Transverse colon (tissue), 4 donors: ENCODE results near the gene GCM1. TPM values are rescaled to one million over a fixed set of nuclear protein-coding genes. Genes with fewer than 3 reads are reported as not detected.

Source experiments
- DNase-seq: peaks from one replicate; pipeline ENCODE4 v3.0.0-alpha.2; 2019
- H3K27ac ChIP-seq, 4 donors: fragments of 200-600 bp; sonication (generic); 2 replicates each; pipeline ENCODE4 v1.5.1; 2016 to 2018; ENCODE audit warnings: inconsistent platforms in 4 of 4
- H3K27me3 ChIP-seq: fragments of 200-600 bp; sonication (generic); 2 replicates; pipeline ENCODE4 v1.5.1; 2017; ENCODE audit warnings: inconsistent platforms
- H3K36me3 ChIP-seq, 4 donors: fragments of 200-600 bp; sonication (generic); 2 replicates each; pipeline ENCODE4 v1.5.1; 2017 to 2019; ENCODE audit warnings: inconsistent platforms in 4 of 4
- H3K4me1 ChIP-seq, 4 donors: fragments of 200-600 bp; sonication (generic); 2 replicates each; pipeline ENCODE4 v1.5.1; 2017 to 2020; ENCODE audit warnings: inconsistent platforms in 4 of 4
- H3K4me3 ChIP-seq, 4 donors: fragments of 200-600 bp; sonication (generic); 1 replicate in 1 of 4; 2 replicates in 3 of 4; pipeline versions ENCODE4 v1.5.1 to v1.6.1; 2017 to 2019; ENCODE audit warnings: inconsistent platforms in 4 of 4
- H3K9me3 ChIP-seq, 2 donors: fragments of 200-600 bp; sonication (generic); 2 replicates each; pipeline ENCODE4 v1.5.1; 2017 to 2019; ENCODE audit warnings: inconsistent platforms in 2 of 2
- CTCF ChIP-seq, 5 experiments: fragments of 200-600 bp in 3 of 5; fragments of 450-650 bp in 2 of 5; sonication (generic) in 3 of 5; IDR thresholded peaks; 1 replicate in 2 of 5; 2 replicates in 3 of 5; pipeline ENCODE4 v1.5.1; 2016 to 2017; ENCODE audit warnings: antibody characterized with exemption in 5 of 5, inconsistent platforms in 3 of 5, mild to moderate bottlenecking in 2 of 5, moderate library complexity in 1 of 5
- EP300 ChIP-seq: sonication (generic); formaldehyde crosslinking; IDR thresholded peaks from one replicate; pipeline ENCODE4 v1.6.1; 2017; ENCODE audit warnings: antibody characterized with exemption, low read depth
- POLR2A ChIP-seq: fragments of 450-650 bp; IDR thresholded peaks from one replicate; pipeline ENCODE4 v1.6.1; 2016; ENCODE audit warnings: antibody characterized with exemption, mild to moderate bottlenecking, moderate library complexity
- POLR2AphosphoS5 ChIP-seq, 3 donors: sonication (generic); formaldehyde crosslinking; IDR thresholded peaks; one replicate each; pipeline ENCODE4 v1.6.1; 2016; ENCODE audit warnings: antibody characterized with exemption in 3 of 3
- WGBS, 2 donors: methylation state at CpG; one replicate each; pipeline ENCODE4 v1.1.5; 2018; ENCODE audit warnings: low coverage in 1 of 2; 5-methylcytosine and 5-hydroxymethylcytosine counted together
- in situ Hi-C, 4 donors: fragments of 200-750 bp; cut with MboI; loops; one replicate each; pipeline versions ENCODE4 v1.15.0 to v1.15.1; 2017; ENCODE audit warnings: low sequenced_read_pairs in 3 of 4, low pct_ligation_motif_present in 1 of 4, low pct_unique_long_range_greater_than_20kb in 1 of 4
- intact Hi-C: fragments of 100-400 bp; cut with DNase I; formaldehyde crosslinking; loops from one replicate; pipeline ENCODE4 v1.15.1; 2023; ENCODE audit warnings: low total_unique reads
- total RNA-seq, 4 donors: library from RNA; depleted of rRNA; stranded (reverse); fragments of >200 nt; gene quantifications; one replicate each; pipeline ENCODE4 v1.1.0, GENCODE V29; 2016

Gene GCM1
- total RNA-seq, 4 donors from 2014 or later = 0.32 TPM; not detected in 3

GRCh38 chr6:53112404-53112803, 36.2 kb downstream of the GCM1 start:
- DNase-seq = peak; percentile 14
- TF ChIP-seq POLR2AphosphoS5 (IDR thresholded peaks at IDR 0.05) (no peak), CTCF (IDR thresholded peaks at IDR 0.05) (no peak), POLR2A (no peak)
- Histone ChIP-seq H3K27ac (peak overlapping the region in 1 of 4 donors; percentile 34), H3K4me3 (no peak overlapping the region), H3K9me3 (no peaks in the 10 kb centered on the region), H3K27me3 (no peaks in the 10 kb centered on the region), H3K36me3 (no peaks in the 10 kb centered on the region), H3K4me1 (peaks cover 0 to 13% (median 9%) of the 10 kb centered on the region in 4 donors)
- intact Hi-C loops (no loop called here), in situ Hi-C loops (no loop called here)

- Histone ChIP-seq H3K4me3 (no peak overlapping the region), H3K27ac (peak overlapping the region in 1 of 4 donors; percentile 34), H3K36me3 (no peaks in the 10 kb centered on the region), H3K4me1 (peaks cover 0 to 13% (median 9%) of the 10 kb centered on the region in 4 donors), H3K9me3 (no peaks in the 10 kb centered on the region), H3K27me3 (no peaks in the 10 kb centered on the region)
- in situ Hi-C loops (no loop called here), intact Hi-C loops (no loop called here)
- WGBS, 2 donors = 51 to 73% methylated on average over 3 to 6 of the region's 6 CpGs
- TF ChIP-seq POLR2A = no peak
- TF ChIP-seq POLR2AphosphoS5 (IDR thresholded peaks at IDR 0.05) = no peak
- TF ChIP-seq EP300 = no peak
- no peak for TF ChIP-seq CTCF (IDR thresholded peaks at IDR 0.05)
- no peak for DNase-seq
Measured at GRCh38 chr6:53111865-53112264, 36.8 kb downstream of the GCM1 start.

GRCh38 chr6:53109612-53110011, 39.0 kb downstream of the GCM1 start:
- no peak overlapping the region for H3K27ac ChIP-seq
- intact Hi-C loops = no loop called here
- H3K9me3 ChIP-seq = no peaks in the 10 kb centered on the region
- no peak overlapping the region for H3K4me3 ChIP-seq
- TF ChIP-seq CTCF (IDR thresholded peaks at IDR 0.05) (no peak), EP300 (no peak), POLR2AphosphoS5 (IDR thresholded peaks at IDR 0.05) (no peak), POLR2A (no peak)
- no peak for DNase-seq
- no peaks in the 10 kb centered on the region for H3K27me3 ChIP-seq
- in situ Hi-C loops = no loop called here
- peaks cover 0 to 13% (median 9%) of the 10 kb centered on the region in 4 donors for H3K4me1 ChIP-seq
- no peaks in the 10 kb centered on the region for H3K36me3 ChIP-seq
- 78 to 91% methylated on average over 1 to 2 of the region's 2 CpGs for WGBS, 2 donors

GRCh38 chr6:53107091-53107490, 41.5 kb downstream of the GCM1 start:
- no peak for TF ChIP-seq POLR2A
- TF ChIP-seq EP300 = no peak
- no peak for TF ChIP-seq CTCF (IDR thresholded peaks at IDR 0.05)
- H3K4me3 ChIP-seq = no peak overlapping the region
- peaks cover 0 to 3% (median 0%) of the 10 kb centered on the region in 4 donors for H3K4me1 ChIP-seq
- intact Hi-C loops (no loop called here), in situ Hi-C loops (no loop called here)
- 80 to 94% methylated on average over 1 to 4 of the region's 4 CpGs for WGBS, 2 donors
- H3K9me3 ChIP-seq = no peaks in the 10 kb centered on the region
- no peaks in the 10 kb centered on the region for H3K27me3 ChIP-seq
- DNase-seq = no peak
- H3K27ac ChIP-seq = no peak overlapping the region
- no peaks in the 10 kb centered on the region for H3K36me3 ChIP-seq
